HG03565 (cell line): ENCODE data around the gene NACC2.
"Not testable (repeated sequence)": the region's sequence is repeated elsewhere in the genome, so short reads cannot be mapped to it uniquely, and the experiment has no call there.

Experiments used
- ATAC-seq: cut with Tn5 transposase; IDR thresholded peaks from one replicate; pipeline ENCODE4 v1.9.1; 2021; ENCODE audit warnings: mild to moderate bottlenecking, moderate library complexity; ENCODE audit not compliant: unreplicated experiment

Gene NACC2

GRCh38 chr9:136082496-136083361 lies 12.4 kb downstream of the NACC2 start:
- ATAC-seq: no peak

GRCh38 chr9:136081826-136082495 lies 13.1 kb downstream of the NACC2 start:
- ATAC-seq: no peak

GRCh38 chr9:136081113-136081825 lies 13.8 kb downstream of the NACC2 start:
- no peak for ATAC-seq

- no peak for ATAC-seq
These were observed 14.4 kb downstream of the NACC2 start for GRCh38 chr9:136080716-136081112.

GRCh38 chr9:136079916-136080246 lies 15.2 kb downstream of the NACC2 start:
- no peak for ATAC-seq

GRCh38 chr9:136079211-136079915 lies 15.7 kb downstream of the NACC2 start:
- ATAC-seq: no peak

- ATAC-seq: no peak
These were observed 16.5 kb downstream of the NACC2 start for GRCh38 chr9:136078498-136079011.

GRCh38 chr9:136078024-136078423 lies 17.1 kb downstream of the NACC2 start:
- ATAC-seq: no peak

- no peak for ATAC-seq
These were observed 17.6 kb downstream of the NACC2 start for GRCh38 chr9:136077491-136077890.

- no peak for ATAC-seq
These were observed 19.0 kb downstream of the NACC2 start for GRCh38 chr9:136075881-136076678.

GRCh38 chr9:136075134-136075841 lies 19.8 kb downstream of the NACC2 start:
- ATAC-seq: no peak

- ATAC-seq: no peak
These were observed 20.4 kb downstream of the NACC2 start for GRCh38 chr9:136074706-136075105.

GRCh38 chr9:136062657-136063439 lies 32.2 kb downstream of the NACC2 start:
- ATAC-seq: no peak

GRCh38 chr9:136061916-136062315 lies 33.2 kb downstream of the NACC2 start:
- ATAC-seq: not testable (repeated sequence)

GRCh38 chr9:136061405-136061804 lies 33.7 kb downstream of the NACC2 start:
- ATAC-seq: no peak

GRCh38 chr9:136060671-136061371 lies 34.3 kb downstream of the NACC2 start:
- ATAC-seq: no peak

GRCh38 chr9:136059851-136060670 lies 35.0 kb downstream of the NACC2 start:
- ATAC-seq: no peak
